ENCODE data around the gene TAF7.
"Not testable (repeated sequence)": the region's sequence is repeated elsewhere in the genome, so short reads cannot be mapped to it uniquely, and the experiment has no call there.

DNA sequence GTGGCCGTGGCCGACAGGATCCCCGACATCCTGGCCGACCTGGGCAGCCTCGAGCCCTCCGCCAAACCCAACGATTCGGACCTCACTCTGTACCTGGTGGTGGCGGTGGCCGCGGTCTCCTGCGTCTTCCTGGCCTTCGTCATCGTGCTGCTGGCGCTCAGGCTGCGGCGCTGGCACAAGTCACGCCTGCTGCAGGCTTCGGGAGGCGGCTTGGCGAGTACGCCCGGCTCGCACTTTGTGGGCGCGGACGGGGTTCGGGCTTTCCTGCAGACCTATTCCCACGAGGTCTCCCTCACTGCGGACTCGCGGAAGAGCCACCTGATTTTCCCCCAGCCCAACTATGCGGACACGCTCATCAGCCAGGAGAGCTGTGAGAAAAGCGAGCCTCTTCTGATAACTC is 25.4 kb upstream of the TAF7 start:
- not testable (repeated sequence) for TF ChIP-seq ARNTL (CRISPR knock-in tag; IDR thresholded peaks at IDR 0.05; ENCODE audit: borderline replicate concordance, low read depth); PPARA (CRISPR knock-in tag; IDR thresholded peaks at IDR 0.05; ENCODE audit: borderline replicate concordance)
- TF ChIP-seq, protein P1, sequence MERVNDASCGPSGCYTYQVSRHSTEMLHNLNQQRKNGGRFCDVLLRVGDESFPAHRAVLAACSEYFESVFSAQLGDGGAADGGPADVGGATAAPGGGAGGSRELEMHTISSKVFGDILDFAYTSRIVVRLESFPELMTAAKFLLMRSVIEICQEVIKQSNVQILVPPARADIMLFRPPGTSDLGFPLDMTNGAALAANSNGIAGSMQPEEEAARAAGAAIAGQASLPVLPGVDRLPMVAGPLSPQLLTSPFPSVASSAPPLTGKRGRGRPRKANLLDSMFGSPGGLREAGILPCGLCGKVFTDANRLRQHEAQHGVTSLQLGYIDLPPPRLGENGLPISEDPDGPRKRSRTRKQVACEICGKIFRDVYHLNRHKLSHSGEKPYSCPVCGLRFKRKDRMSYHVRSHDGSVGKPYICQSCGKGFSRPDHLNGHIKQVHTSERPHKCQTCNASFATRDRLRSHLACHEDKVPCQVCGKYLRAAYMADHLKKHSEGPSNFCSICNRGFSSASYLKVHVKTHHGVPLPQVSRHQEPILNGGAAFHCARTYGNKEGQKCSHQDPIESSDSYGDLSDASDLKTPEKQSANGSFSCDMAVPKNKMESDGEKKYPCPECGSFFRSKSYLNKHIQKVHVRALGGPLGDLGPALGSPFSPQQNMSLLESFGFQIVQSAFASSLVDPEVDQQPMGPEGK (CRISPR knock-in tag; IDR thresholded peaks at IDR 0.05; ENCODE audit: borderline replicate concordance): not testable (repeated sequence)

All from SK-N-SH treated with all-trans-retinoic acid at 6 μM for 48 hours (cell line).